ENCODE measurements around the gene IKBKG.
"Not testable (repeated sequence)": the region's sequence is repeated elsewhere in the genome, so short reads cannot be mapped to it uniquely, and the experiment has no call there.

Gene IKBKG, protein sequence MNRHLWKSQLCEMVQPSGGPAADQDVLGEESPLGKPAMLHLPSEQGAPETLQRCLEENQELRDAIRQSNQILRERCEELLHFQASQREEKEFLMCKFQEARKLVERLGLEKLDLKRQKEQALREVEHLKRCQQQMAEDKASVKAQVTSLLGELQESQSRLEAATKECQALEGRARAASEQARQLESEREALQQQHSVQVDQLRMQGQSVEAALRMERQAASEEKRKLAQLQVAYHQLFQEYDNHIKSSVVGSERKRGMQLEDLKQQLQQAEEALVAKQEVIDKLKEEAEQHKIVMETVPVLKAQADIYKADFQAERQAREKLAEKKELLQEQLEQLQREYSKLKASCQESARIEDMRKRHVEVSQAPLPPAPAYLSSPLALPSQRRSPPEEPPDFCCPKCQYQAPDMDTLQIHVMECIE

DNA sequence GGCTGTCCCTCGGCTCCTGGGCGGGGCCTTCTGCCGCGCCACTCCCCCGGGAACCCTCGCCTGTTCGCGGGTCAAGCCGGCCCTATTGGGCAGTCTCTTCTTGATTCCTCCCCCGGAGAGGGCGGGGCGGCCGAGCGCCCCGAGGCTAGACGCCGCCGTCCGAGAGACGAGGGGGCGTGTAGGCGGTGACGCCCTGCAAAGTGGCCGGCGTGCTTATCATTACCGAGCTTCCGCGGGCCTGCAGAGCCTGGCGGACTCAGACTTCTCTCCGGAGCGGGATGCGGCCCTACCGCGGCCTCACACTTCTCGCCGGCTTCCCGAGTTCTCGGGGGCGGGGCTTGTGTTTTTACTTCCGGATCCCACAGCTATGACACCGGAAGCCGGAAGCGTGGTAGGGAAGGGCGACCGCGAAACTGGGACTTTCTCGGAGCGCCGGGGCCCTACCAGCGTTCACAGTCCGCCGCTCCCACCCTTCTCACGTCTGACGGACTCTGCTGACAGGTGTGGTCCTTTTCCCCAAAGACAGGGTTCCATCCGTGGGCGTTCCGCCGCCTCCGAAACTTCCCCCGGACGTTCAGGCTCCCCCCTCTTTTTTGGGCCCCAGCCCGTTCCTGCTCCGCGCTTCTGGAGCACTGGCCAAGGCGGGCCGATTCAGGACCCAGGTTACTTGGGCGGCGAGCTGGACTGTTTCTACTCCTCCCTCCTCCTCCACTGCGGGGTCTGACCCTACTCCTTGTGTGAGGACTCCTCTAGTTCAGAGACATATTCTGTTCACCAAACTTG is at the start of gene IKBKG:
TSS of gene IKBKG (plus strand) at position 376 of the 783 bp plus-strand sequence. CDS start 4,383 bp downstream, outside the sequence.
- peak; percentile 95 for DNase-seq (ENCODE audit: low read depth, low spot score)

DNA sequence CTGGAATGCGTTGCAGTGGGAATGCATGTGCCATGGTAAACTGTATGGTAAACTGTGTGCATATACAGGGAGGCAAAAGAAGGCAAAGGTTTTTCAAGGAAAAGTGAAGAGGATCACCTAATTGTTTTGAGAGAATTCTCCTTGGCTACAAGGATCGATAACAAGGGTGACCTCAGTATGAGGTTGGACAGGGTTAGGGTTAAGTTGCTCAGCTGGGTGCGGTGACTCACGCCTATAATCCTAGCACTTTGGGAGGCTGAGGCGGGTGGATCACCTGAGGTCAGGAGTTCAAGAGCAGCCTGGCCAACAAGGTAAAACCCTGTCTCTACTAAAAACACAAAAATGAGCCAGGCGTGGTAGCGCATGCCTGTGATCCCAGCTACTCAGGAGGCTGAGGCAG is 46.0 kb upstream of the IKBKG start:
- DNase-seq (ENCODE audit: low read depth, low spot score): not testable (repeated sequence)

DNA sequence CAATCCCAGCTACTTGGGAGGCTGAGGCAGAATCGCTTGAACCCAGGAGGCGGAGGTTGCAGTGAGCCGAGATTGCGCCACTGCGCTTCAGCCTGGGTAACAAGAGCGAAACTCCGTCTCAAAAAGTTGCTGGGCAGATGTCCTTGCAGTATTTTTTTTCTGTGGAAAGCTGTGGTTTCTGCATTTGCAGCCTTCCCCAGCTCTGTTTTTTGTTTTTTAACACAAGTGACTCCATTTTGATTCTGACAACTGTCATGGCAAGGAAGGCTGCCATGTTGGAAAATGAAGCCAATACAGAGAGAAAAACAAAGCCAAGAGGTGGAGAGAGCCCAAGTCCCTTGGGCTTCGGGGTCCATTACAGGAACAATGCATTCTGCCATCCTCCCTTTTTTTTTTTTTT is 45.3 kb upstream of the IKBKG start:
- no peak for DNase-seq (ENCODE audit: low read depth, low spot score)

DNA sequence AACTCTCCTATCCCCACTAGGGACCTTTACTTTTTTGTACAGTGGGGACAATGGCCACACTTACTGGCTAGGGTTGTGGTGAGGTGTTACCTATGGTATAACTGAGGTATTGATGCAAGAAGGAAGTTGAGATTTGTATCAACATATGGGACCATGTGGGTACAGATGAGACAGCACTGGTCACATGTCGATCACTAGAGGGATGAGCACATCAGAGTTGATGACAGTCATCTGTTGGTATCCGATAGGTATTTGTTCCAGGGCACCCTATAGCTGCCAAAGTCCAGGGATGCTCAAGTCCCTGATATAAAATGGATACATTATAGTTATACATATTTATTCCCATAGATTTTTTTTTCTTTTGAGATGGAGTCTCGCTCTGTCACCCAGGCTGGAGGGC is 44.4 kb upstream of the IKBKG start:
- DNase-seq (ENCODE audit: low read depth, low spot score): no peak

DNA sequence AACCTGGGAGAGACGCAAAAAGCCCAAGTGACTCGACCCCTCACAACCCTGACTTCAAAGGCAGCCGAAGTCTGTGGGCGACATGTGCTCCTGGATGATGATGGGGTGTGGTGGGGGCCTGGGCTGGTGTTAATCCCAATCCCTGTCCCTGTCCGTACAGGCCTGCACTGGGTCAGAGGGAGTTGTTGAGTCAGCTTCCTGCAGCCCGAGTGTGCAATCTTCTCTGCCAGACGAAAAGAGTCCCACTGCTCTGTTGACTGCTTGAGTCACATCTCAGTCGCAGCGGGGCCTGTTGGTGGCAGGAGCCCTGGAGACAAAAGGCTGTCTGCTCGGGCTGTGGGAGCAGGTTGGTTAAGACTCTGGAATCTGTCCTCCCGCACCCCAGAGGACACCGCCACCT is 41.7 kb upstream of the IKBKG start:
- DNase-seq (ENCODE audit: low read depth, low spot score): peak; percentile 34

DNA sequence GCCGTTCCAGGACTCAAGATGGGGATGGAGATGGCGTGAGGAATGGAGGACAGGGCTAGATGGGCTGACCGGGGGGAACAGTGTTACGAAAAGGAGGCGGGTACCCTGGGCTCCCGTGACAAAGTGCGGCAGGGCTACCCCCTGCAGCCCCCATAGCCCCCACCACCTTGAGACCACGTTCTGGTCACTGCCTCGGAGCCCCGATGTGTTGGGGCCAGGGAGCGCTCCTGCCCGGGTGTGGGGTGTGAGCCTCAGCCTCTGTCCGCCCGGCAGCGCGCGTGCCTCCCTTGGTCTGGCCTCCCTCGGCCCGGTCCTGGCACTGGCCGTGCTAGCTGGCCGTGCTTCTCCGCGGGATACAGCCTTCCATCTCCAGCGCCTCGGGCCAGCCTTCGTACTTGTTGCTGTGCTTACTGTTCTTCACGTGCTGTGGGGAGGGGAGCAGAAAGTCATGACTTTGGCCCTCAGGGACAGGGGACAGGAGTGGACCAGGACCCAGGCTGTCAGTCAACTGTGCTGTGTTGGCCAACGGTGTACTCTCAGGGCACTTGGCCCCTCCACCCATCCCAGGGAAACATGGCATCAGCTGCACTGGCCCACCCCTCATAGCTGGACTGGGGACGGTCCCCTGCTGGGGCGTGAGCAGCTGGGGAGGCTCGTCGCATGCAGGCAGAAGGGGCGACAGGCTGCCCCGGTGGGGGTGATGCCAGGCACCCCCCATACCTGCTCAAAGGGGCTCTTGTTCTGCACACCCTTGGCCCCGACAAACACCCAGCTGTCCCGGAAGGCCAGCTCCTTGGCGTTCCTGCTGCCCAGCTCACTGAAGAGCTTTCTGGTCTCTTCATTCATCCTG is 40.7 kb upstream of the IKBKG start:
- DNase-seq (ENCODE audit: low read depth, low spot score): no peak

DNA sequence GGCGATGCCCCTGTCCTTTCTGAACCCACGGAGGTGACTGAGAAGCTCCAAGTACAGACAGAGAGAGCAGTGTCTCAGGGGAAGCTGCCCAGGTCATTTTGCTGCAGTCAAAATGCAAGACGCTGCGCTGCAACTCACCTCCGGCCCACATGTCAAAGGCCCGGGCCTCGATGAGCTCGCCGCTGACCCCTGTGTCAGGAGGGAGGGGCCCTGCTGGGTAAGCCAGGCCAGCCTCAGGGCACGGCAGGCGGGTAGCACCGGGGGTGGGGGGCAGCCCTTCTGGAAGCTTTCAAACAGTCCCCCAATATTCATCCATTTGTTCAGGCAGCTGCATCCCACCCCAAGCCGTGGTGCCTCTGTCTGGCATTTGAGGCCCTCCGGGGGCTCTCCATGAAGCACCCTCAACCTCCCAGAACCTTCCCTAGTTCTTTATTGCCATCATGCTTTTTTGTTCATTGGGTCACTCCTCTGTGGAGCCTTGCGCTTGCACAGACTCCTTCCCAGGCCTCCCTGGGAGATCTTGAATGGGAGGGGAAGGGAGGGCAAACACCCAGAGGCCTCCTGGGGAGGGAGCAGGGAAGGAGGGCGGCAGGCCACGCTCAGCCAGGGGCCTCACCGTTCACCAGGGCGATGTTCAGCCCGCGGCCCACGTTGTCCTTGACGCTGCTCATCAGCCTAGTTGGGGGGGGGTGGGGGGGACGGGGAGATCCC is 39.6 kb upstream of the IKBKG start:
- DNase-seq (ENCODE audit: low read depth, low spot score): no peak

DNA sequence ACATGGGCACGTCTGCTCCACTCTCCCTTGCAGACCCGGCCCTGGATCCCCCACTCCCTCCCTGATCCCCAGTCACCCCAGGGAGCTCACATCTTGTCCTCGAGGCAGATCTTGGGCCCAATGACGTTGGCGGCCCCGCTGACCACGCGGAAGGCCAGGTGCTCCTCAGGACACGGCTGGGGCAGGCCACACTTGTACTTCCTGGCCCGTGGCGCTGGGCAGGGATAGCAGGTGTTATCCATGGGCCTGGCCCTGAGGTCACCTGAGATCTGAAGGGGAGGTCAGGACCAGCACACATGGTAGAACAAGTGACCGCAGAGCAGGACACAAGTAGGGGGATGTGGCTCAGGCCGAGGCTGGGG is 39.1 kb upstream of the IKBKG start:
- no peak for DNase-seq (ENCODE audit: low read depth, low spot score)

DNA sequence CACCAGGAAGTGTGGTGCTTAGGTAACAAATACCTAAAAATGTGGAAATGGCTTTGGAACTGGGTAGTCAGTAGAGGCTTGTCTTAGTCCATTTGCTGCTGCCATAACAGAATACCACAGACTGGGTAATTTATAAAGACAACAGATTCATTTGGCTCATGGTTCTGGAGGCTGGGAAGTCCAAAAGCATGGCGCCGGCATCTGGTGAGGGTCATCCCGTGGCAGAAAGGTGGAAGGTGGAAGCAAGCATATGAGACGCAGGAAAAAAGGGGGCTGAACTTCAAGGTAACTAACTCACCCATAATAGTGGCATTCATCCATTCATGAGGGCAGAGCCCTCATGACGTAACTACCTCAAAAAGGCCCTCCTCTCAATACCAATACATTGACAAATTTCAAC is 38.0 kb upstream of the IKBKG start:
- no peak for DNase-seq (ENCODE audit: low read depth, low spot score)

DNA sequence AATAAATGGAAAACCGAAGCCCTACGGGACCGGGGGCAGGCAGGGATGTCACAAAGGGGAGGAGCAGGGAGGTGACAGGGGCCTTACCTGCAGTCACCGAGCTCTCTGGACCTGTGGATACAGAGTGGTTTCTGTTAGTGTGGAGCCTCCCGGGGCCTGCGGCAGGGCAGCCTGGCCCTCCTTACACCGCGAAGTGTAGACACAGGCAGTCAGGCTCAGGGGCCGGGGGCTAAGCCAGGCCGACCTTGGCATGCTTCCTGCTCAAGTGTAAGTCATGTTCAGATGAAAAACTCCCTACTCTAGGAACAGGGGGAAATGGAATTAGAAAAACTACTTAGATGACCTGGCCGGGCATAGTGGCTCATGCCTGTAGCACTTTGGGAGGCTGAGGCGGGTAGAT is 35.7 kb upstream of the IKBKG start:
- DNase-seq (ENCODE audit: low read depth, low spot score): no peak

DNA sequence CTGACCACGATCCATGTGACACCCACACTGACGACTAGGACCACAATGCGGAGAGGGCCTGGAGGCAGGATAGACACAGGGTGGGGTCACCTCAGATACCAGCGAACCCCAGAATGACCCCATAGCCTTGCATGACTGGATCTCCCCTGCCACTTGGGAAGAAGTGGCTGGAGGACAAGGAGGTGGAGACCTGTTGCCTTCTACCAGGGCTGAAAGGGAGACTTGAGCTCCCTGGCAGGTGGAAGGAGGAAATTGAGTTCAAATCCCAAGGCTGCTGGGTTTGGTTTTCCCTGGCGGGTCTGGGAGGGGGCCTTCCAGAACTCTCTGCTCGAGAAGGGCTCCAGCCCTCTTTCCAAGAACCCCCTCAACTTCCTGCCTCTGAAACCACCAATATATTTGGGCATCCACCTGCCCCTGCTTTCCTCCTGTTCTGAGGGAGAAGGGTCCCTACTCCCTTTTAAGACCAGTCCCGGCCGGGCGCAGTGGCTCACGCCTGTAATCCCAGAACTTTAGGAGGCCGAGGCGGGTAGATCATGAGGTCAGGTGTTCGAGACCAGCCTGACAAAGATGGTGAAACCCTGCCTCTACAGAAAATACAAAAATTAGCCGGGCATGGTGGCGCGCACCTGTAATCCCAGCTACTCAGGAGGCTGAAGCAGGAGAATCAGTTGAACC is 34.4 kb upstream of the IKBKG start:
- DNase-seq (ENCODE audit: low read depth, low spot score): no peak

DNA sequence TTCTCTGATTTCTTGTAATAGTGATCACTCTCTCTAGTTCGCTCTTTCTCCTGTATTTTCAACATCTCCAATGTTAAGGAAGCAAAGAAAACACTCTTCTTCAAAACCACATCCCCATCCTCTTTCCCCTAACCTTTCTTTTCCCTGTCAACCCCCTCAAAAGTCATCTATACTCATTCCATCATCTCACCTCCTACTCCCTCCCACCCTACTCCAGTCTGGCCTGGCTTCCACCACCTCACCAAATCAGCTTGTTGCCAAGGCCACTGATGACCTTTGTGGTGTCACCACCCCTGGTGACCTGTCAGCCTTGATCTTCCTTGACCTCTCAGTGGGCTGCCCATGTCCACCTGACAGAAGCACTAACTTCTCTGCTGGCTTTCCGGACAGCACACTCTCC is 33.7 kb upstream of the IKBKG start:
- DNase-seq (ENCODE audit: low read depth, low spot score): no peak

DNA sequence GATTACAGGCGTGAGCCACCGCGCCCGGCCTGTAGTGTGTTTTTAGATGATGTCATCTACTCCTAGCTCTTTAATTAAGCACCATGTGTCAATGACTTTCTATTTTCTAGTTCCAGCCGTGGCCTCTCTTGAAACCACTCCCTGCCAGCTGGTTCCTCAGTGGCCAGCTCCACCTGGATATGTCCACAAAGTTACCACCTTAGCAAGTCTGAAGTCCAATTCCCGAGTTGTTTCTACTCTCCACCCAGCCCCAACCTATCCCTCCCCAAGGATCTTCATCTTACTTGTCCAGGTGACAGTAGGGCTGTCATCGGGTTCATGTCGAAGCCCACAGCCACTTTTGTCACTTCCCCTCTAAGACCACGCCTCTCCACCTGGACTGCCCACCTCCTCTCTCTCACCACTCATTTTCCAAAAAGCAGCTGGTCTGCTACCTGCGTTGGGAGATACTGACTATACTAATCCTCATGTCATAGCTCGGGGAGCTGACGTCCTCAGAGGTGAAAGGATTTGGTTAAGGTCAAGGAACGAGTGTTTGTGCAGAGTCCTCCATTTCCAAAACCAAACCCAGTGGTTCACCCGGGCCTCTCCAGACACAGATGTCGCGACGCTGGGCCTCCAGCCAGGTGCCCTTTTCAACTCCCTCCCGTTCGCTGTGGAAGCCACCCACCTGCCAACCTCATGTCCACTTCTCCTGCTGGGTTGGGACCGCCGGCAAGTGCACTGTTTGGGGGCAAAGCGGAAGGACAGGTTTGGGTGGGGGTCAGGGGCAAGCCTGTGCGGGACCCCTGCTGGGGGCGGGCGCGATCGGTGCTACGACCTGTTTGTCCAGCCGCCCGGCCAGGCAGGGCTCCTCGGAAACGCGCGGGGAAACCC is 32.1 kb upstream of the IKBKG start:
- DNase-seq (ENCODE audit: low read depth, low spot score): peak; percentile 23

DNA sequence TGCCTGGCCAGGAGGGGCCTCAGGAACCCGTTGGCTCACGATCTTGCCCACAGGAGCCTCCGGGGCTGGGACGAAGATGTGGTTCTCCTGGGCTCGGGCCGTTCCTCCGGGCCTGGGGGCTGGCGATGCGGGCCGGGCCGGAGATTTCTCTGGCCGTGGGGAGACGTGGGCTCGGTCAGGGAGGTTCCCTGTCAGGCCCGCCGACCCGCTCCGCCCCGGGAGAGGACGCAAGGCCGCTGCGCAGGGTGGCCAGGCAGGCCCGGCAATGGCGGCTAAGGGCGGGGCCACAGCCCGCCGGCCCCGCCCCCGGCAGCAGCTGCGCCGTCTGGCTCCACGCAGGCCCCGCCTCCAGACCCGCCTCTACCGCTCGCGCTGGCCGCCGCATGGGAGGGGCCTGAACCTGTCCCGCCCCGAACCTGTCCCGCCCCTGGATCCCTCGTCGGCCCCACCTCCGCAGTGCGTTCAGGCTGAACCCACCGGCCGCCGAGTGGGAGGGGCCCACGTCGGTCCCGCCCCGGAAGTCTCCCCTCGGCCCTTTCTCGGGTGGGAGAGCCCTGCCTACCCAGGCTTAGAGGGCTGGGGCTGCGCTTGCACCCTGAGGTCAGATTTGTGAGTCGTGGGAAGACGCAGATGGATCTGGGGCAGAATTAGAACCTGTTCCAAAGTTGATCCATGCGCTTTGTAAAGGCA is 31.3 kb upstream of the IKBKG start, which contains the start of gene FAM3A:
TSS of gene FAM3A (minus strand) at position 267 of the 690 bp plus-strand sequence. CDS start 460 bp downstream, outside the sequence.
- peak; percentile 95 for DNase-seq (ENCODE audit: low read depth, low spot score)

DNA sequence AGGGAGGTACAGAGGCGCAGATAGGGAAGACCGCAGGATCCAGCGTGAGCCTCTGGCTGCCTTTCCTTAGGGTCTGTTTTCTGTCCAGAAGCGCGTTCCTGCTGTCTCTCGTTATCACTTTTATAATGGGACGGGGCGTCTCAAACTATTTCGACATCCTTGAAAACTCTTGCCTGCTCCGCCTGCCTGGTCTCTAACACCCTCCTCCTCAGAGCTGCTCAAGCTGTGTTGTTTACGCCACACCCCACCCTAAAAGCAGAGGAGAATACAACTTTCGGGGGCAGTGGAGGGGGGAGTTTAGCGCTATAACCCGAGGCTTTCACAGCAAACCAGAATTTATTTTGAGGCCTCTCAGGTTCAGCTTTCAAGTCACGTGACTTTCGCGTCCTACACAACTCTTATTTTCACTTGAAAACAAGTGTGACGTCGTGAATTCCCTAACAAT is 30.7 kb upstream of the IKBKG start:
- peak; percentile 65 for DNase-seq (ENCODE audit: low read depth, low spot score)

DNA sequence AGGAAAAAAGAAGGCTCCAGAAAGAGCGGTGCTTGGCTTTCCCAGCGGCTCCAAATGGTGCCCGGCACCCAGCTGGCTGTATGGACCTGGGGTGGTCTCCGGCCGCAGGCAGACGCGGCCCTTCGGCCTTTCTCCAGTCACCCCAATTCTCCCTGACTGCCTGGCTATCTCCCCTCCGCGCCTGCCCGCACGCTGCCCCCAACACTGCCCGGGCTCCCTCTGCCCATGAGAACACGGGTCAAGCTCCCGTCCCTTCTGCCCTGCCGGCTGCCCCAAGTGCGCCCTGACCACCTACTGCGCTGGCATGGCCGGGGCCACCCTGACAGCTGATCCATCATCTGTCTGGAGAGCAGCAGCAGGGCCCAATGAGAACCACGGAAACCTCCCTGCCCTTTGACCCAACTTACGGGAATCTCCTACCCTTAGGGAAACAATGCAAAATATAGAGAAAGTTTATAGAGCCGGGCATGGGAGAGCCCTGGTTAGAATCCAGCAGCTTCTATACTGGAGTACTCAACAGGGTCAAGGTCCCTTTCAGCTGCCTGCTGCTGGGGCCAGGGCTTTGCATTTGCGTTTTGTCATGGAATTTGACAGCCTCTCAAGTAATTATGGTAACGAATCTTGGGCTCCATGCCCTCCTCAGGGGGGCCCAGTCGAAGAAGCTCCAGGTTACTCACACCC is 30.2 kb upstream of the IKBKG start:
- DNase-seq (ENCODE audit: low read depth, low spot score): no peak

DNA sequence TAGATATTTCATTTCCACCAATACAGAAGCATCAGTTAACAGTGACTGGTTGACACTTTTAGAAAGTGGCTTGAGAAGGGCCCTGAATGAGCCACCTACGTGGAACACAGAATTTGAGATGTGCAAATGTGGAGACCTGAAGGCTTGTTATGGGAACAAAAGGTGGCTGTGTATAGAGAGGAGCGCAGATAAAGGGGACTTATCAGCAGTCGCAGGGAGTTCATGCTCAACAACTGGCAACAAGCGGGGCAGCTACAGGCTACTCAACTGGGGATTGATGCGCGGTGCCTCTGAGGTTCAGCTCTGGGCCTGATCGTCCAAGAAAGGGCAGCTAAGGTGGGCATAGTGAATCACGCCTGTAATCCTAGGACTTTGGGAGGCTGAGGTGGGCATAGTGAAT is 28.0 kb upstream of the IKBKG start:
- DNase-seq (ENCODE audit: low read depth, low spot score): no peak
